IPS-20b (cell line): ENCODE results near the gene EXOSC2.
A peak's percentile ranks its signal among the peaks of the same experiment; 100 is the strongest.

Experiments used
- H3K27ac ChIP-seq: one replicate; pipeline ENCODE4 v1.5.1; 2013; ENCODE audit warnings: low read length
- H3K27me3 ChIP-seq: 2 replicates; pipeline ENCODE4 v1.6.1; 2013; ENCODE audit warnings: mild to moderate bottlenecking, low read length, inconsistent platforms; ENCODE audit not compliant: insufficient read depth
- H3K36me3 ChIP-seq: 2 replicates; pipeline ENCODE4 v1.6.1; 2013; ENCODE audit warnings: low read depth, mild to moderate bottlenecking, inconsistent platforms, low read length, moderate library complexity; ENCODE audit not compliant: insufficient read depth
- H3K4me1 ChIP-seq: 2 replicates; pipeline ENCODE4 v1.6.1; 2013; ENCODE audit warnings: mild to moderate bottlenecking, control low read depth, inconsistent platforms, low read length, moderate library complexity; ENCODE audit not compliant: insufficient read depth
- H3K4me3 ChIP-seq: 2 replicates; pipeline ENCODE4 v1.5.1; 2013; ENCODE audit warnings: mild to moderate bottlenecking, low read length, inconsistent platforms
- H3K9ac ChIP-seq: 2 replicates; pipeline ENCODE4 v1.6.1; 2013; ENCODE audit warnings: low read depth, mild to moderate bottlenecking, inconsistent platforms, low read length, moderate library complexity
- H3K9me3 ChIP-seq: 2 replicates; pipeline ENCODE4 v1.6.1; 2013; ENCODE audit warnings: mild to moderate bottlenecking, low read depth, low read length, inconsistent platforms; ENCODE audit not compliant: insufficient read depth

The EXOSC2 gene

GRCh38 chr9:130693426-130694191 lies at the start of gene EXOSC2:
Gene EXOSC2, plus strand, starts transcription at chr9:130693780. Its CDS starts 12 bp downstream, at chr9:130693792.
- Histone ChIP-seq H3K27ac (peak within 1 kb of the TSS; percentile 60), H3K4me3 (peak within 1 kb of the TSS; percentile 99), H3K27me3 (no peaks in the 10 kb centered on the region), H3K9me3 (no peaks in the 10 kb centered on the region), H3K9ac (peak within 1 kb of the TSS; percentile 96), H3K4me1 (peaks cover 8% of the 10 kb centered on the region; the same call in 1 of the 2 replicates), H3K36me3 (peaks cover 38% of the 10 kb centered on the region)

GRCh38 chr9:130651221-130651620 lies 42.4 kb upstream of the EXOSC2 start:
- Histone ChIP-seq H3K4me1 (no peaks in the 10 kb centered on the region), H3K27me3 (peaks cover 35% of the 10 kb centered on the region), H3K36me3 (no peaks in the 10 kb centered on the region), H3K9ac (no peak overlapping the region), H3K9me3 (no peaks in the 10 kb centered on the region), H3K27ac (no peak overlapping the region), H3K4me3 (no peak overlapping the region)

GRCh38 chr9:130651752-130652151 lies 41.8 kb upstream of the EXOSC2 start:
- H3K27ac ChIP-seq = no peak overlapping the region
- no peak overlapping the region for H3K4me3 ChIP-seq
- no peaks in the 10 kb centered on the region for H3K4me1 ChIP-seq
- H3K27me3 ChIP-seq = peaks cover 40% of the 10 kb centered on the region
- H3K9me3 ChIP-seq = no peaks in the 10 kb centered on the region
- H3K36me3 ChIP-seq = no peaks in the 10 kb centered on the region
- H3K9ac ChIP-seq = no peak overlapping the region

- H3K4me1 ChIP-seq = no peaks in the 10 kb centered on the region
- H3K9ac ChIP-seq = no peak overlapping the region
- no peaks in the 10 kb centered on the region for H3K36me3 ChIP-seq
- peaks cover 6% of the 10 kb centered on the region; the same call in 1 of the 2 replicates for H3K9me3 ChIP-seq
- H3K27ac ChIP-seq = no peak overlapping the region
- peaks cover 71% of the 10 kb centered on the region for H3K27me3 ChIP-seq
- no peak overlapping the region for H3K4me3 ChIP-seq
Observed at GRCh38 chr9:130654879-130655278, 38.7 kb upstream of the EXOSC2 start.

GRCh38 chr9:130658893-130659698 lies 34.5 kb upstream of the EXOSC2 start:
- no peaks in the 10 kb centered on the region for H3K36me3 ChIP-seq
- H3K27me3 ChIP-seq = peaks cover 96% of the 10 kb centered on the region
- H3K27ac ChIP-seq = no peak overlapping the region
- no peak overlapping the region for H3K9ac ChIP-seq
- H3K9me3 ChIP-seq = peaks cover 11% of the 10 kb centered on the region
- no peaks in the 10 kb centered on the region for H3K4me1 ChIP-seq
- H3K4me3 ChIP-seq = no peak overlapping the region; the same call in 1 of the 2 replicates

GRCh38 chr9:130659699-130660248 lies 33.8 kb upstream of the EXOSC2 start:
- no peak overlapping the region; the same call in 1 of the 2 replicates for H3K4me3 ChIP-seq
- H3K36me3 ChIP-seq = no peaks in the 10 kb centered on the region
- H3K27ac ChIP-seq = no peak overlapping the region

GRCh38 chr9:130660326-130660682 lies 33.3 kb upstream of the EXOSC2 start:
- H3K4me1 ChIP-seq = no peaks in the 10 kb centered on the region; the same call in 1 of the 2 replicates
- H3K4me3 ChIP-seq = peak overlapping the region; percentile 35; the same call in 1 of the 2 replicates
- H3K9me3 ChIP-seq = peaks cover 11% of the 10 kb centered on the region
- no peak overlapping the region for H3K27ac ChIP-seq
- H3K27me3 ChIP-seq = peaks cover 100% of the 10 kb centered on the region
- H3K36me3 ChIP-seq = no peaks in the 10 kb centered on the region
- H3K9ac ChIP-seq = no peak overlapping the region

More at GRCh38 chr9:130659699-130660248, 33.8 kb upstream of the EXOSC2 start:
- H3K4me1 ChIP-seq = no peaks in the 10 kb centered on the region
- peaks cover 11% of the 10 kb centered on the region for H3K9me3 ChIP-seq
- peaks cover 100% of the 10 kb centered on the region for H3K27me3 ChIP-seq
- H3K9ac ChIP-seq = no peak overlapping the region

- Histone ChIP-seq H3K4me1 (no peaks in the 10 kb centered on the region; the same call in 1 of the 2 replicates), H3K9me3 (peaks cover 11% of the 10 kb centered on the region), H3K27me3 (peaks cover 100% of the 10 kb centered on the region), H3K36me3 (no peaks in the 10 kb centered on the region), H3K9ac (no peak overlapping the region), H3K27ac (no peak overlapping the region), H3K4me3 (peak overlapping the region; percentile 46; the same call in 1 of the 2 replicates)
Observed at GRCh38 chr9:130660683-130661450, 32.7 kb upstream of the EXOSC2 start.

- Histone ChIP-seq H3K27ac (no peak overlapping the region), H3K4me1 (no peaks in the 10 kb centered on the region; the same call in 1 of the 2 replicates), H3K36me3 (no peaks in the 10 kb centered on the region), H3K9ac (no peak overlapping the region), H3K9me3 (peaks cover 11% of the 10 kb centered on the region), H3K27me3 (peaks cover 100% of the 10 kb centered on the region), H3K4me3 (peak overlapping the region; percentile 29; the same call in 1 of the 2 replicates)
Observed at GRCh38 chr9:130661451-130662098, 32.0 kb upstream of the EXOSC2 start.

GRCh38 chr9:130662099-130662969 lies 31.2 kb upstream of the EXOSC2 start:
- Histone ChIP-seq H3K9ac (no peak overlapping the region), H3K4me3 (no peak overlapping the region; the same call in 1 of the 2 replicates), H3K4me1 (no peaks in the 10 kb centered on the region; the same call in 1 of the 2 replicates), H3K9me3 (peaks cover 17% of the 10 kb centered on the region), H3K27ac (no peak overlapping the region), H3K36me3 (no peaks in the 10 kb centered on the region), H3K27me3 (peaks cover 100% of the 10 kb centered on the region)
